OCI-LY1 (cell line): ENCODE measurements around the gene CCDC13.

Experiments
- H2AFZ ChIP-seq: fragments of 200-600 bp; sonication (generic), shearing (Covaris generic); 2 replicates; pipeline ENCODE4 v1.6.0; 2014; ENCODE audit warnings: antibody characterized with exemption, mild to moderate bottlenecking, low read length
- H3F3A ChIP-seq: fragments of 200-600 bp; sonication (generic), shearing (Covaris generic); 2 replicates; pipeline ENCODE4 v1.6.0; 2014; ENCODE audit warnings: mild to moderate bottlenecking, antibody characterized with exemption, low read length, moderate library complexity; ENCODE audit not compliant: insufficient read depth
- H3K27ac ChIP-seq: fragments of 200-600 bp; sonication (generic); 2 replicates; pipeline ENCODE4 v1.5.1; 2014; ENCODE audit warnings: low read length, mixed run types, mild to moderate bottlenecking, low read depth; ENCODE audit not compliant: poor library complexity, severe bottlenecking
- H3K27me3 ChIP-seq: fragments of 200-600 bp; sonication (generic); 2 replicates; pipeline ENCODE4 v1.6.0; 2014; ENCODE audit warnings: antibody characterized with exemption, mild to moderate bottlenecking, low read length, moderate library complexity; ENCODE audit not compliant: insufficient read depth
- H3K36me3 ChIP-seq: fragments of 200-600 bp; sonication (generic); 2 replicates; pipeline ENCODE4 v1.6.1; 2014; ENCODE audit warnings: mild to moderate bottlenecking, antibody characterized with exemption, low read length, moderate library complexity, mixed read lengths; ENCODE audit not compliant: insufficient read depth
- H3K4me1 ChIP-seq: fragments of 200-600 bp; sonication (generic); 2 replicates; pipeline ENCODE4 v1.5.1; 2014; ENCODE audit warnings: mild to moderate bottlenecking, low read length, moderate library complexity; ENCODE audit not compliant: insufficient read depth, severe bottlenecking
- H3K4me2 ChIP-seq: fragments of 200-600 bp; sonication (generic), shearing (Covaris generic); 2 replicates; pipeline ENCODE4 v1.6.1; 2014; ENCODE audit warnings: low read length
- H3K4me3 ChIP-seq: fragments of 200-600 bp; sonication (generic); 2 replicates; pipeline ENCODE4 v1.5.1; 2014; ENCODE audit warnings: low read length, low read depth, mild to moderate bottlenecking, mixed read lengths; ENCODE audit not compliant: poor library complexity, severe bottlenecking
- H3K79me2 ChIP-seq: fragments of 200-600 bp; shearing (Covaris generic); 2 replicates; pipeline ENCODE4 v1.6.1; 2016; ENCODE audit warnings: mixed run types, low read length, mixed read lengths; ENCODE audit not compliant: insufficient read depth
- H3K9ac ChIP-seq: fragments of 200-600 bp; sonication (generic), shearing (Covaris generic); 2 replicates; pipeline ENCODE4 v1.6.1; 2014; ENCODE audit warnings: mild to moderate bottlenecking, low read length, mixed read lengths
- H3K9me2 ChIP-seq: fragments of 200-600 bp; sonication (generic), shearing (Covaris generic); 2 replicates; pipeline ENCODE4 v1.6.1; 2014; ENCODE audit warnings: low read depth, mild to moderate bottlenecking, low read length, mixed read lengths
- H3K9me3 ChIP-seq: fragments of 200-600 bp; shearing (Covaris generic); 2 replicates; pipeline ENCODE4 v1.6.1; 2014; ENCODE audit warnings: low read length, mixed read lengths
- H4K20me1 ChIP-seq: fragments of 200-600 bp; sonication (generic), shearing (Covaris generic); 2 replicates; pipeline ENCODE4 v1.6.0; 2016; ENCODE audit warnings: mild to moderate bottlenecking, low read length; ENCODE audit not compliant: insufficient read depth
- EZH2 ChIP-seq: fragments of 200-600 bp; sonication (generic), shearing (Covaris generic); IDR thresholded peaks from 2 replicates; pipeline ENCODE4 v1.8.0; 2017; ENCODE audit warnings: borderline replicate concordance, mixed run types, mild to moderate bottlenecking, antibody characterized with exemption, low read length, moderate library complexity, mixed read lengths
- TF ChIP-seq, protein P1 (sequence below): fragments of 200-600 bp; sonication (generic), shearing (Covaris generic); IDR thresholded peaks from 2 replicates; pipeline ENCODE4 v1.5.1; 2017; ENCODE audit warnings: mild to moderate bottlenecking, antibody characterized with exemption, low read length, moderate library complexity, mixed read lengths

CCDC13 gene

GRCh38 chr3:42746455-42747450, 26.3 kb downstream of the CCDC13 start:
- no peak overlapping the region for H3K4me2 ChIP-seq
- peaks cover 2% of the 10 kb centered on the region for H3K4me1 ChIP-seq
- no peaks in the 10 kb centered on the region for H4K20me1 ChIP-seq
- H3K27me3 ChIP-seq = no peaks in the 10 kb centered on the region
- no peak overlapping the region for H2AFZ ChIP-seq
- no peak overlapping the region for H3K9ac ChIP-seq
- no peaks in the 10 kb centered on the region for H3K9me3 ChIP-seq
- no peaks in the 10 kb centered on the region for H3F3A ChIP-seq
- TF ChIP-seq, protein P1, sequence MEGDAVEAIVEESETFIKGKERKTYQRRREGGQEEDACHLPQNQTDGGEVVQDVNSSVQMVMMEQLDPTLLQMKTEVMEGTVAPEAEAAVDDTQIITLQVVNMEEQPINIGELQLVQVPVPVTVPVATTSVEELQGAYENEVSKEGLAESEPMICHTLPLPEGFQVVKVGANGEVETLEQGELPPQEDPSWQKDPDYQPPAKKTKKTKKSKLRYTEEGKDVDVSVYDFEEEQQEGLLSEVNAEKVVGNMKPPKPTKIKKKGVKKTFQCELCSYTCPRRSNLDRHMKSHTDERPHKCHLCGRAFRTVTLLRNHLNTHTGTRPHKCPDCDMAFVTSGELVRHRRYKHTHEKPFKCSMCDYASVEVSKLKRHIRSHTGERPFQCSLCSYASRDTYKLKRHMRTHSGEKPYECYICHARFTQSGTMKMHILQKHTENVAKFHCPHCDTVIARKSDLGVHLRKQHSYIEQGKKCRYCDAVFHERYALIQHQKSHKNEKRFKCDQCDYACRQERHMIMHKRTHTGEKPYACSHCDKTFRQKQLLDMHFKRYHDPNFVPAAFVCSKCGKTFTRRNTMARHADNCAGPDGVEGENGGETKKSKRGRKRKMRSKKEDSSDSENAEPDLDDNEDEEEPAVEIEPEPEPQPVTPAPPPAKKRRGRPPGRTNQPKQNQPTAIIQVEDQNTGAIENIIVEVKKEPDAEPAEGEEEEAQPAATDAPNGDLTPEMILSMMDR = no peak
- TF ChIP-seq EZH2 = no peak
- H3K9me2 ChIP-seq = no peaks in the 10 kb centered on the region
- H3K4me3 ChIP-seq = no peak overlapping the region
- no peaks in the 10 kb centered on the region for H3K79me2 ChIP-seq
- H3K36me3 ChIP-seq = no peaks in the 10 kb centered on the region
- H3K27ac ChIP-seq = no peak overlapping the region

- H2AFZ ChIP-seq = no peak overlapping the region
- TF ChIP-seq, protein P1 = no peak
- TF ChIP-seq EZH2 = no peak
Observed at GRCh38 chr3:42745776-42746454, 27.1 kb downstream of the CCDC13 start.

DNA sequence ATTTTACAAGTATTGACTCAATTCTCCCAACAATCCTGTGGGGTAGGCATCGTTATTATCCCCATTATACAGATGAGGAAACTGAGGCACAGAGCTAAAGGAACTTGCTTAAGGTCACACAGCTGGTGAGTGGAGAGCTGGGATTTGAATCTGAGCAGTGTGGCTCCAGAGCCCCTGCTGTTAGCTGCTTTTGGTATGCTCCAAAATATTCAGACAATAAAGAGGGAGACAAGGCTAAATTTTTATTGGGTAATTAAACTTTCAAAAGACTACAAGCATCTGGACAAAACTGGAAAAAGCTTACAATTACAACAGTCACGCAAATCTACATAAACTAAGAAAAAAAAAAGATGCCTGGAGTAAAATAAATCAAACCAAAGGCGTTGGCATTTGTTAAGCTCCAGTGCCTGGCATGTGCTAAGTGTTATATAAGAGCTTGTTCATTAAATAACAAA, 27.7 kb downstream of the CCDC13 start:
- Histone ChIP-seq H3K9me3 (no peaks in the 10 kb centered on the region), H3K27me3 (no peaks in the 10 kb centered on the region), H3K4me3 (no peak overlapping the region), H3K36me3 (no peaks in the 10 kb centered on the region), H3K9ac (no peak overlapping the region), H3K4me1 (peaks cover 2% of the 10 kb centered on the region), H3K27ac (no peak overlapping the region), H3K4me2 (no peak overlapping the region), H4K20me1 (no peaks in the 10 kb centered on the region), H3K79me2 (no peaks in the 10 kb centered on the region), H2AFZ (no peak overlapping the region), H3K9me2 (no peaks in the 10 kb centered on the region), H3F3A (no peaks in the 10 kb centered on the region)
- TF ChIP-seq EZH2 = no peak
- TF ChIP-seq, protein P1 = no peak

More at GRCh38 chr3:42745776-42746454, 27.1 kb downstream of the CCDC13 start:
- Histone ChIP-seq H3K36me3 (no peaks in the 10 kb centered on the region), H4K20me1 (no peaks in the 10 kb centered on the region), H3K79me2 (no peaks in the 10 kb centered on the region), H3K9me2 (no peaks in the 10 kb centered on the region), H3K27me3 (no peaks in the 10 kb centered on the region), H3K9me3 (no peaks in the 10 kb centered on the region), H3K4me1 (peaks cover 2% of the 10 kb centered on the region), H3F3A (no peaks in the 10 kb centered on the region), H3K27ac (no peak overlapping the region), H3K9ac (no peak overlapping the region), H3K4me2 (no peak overlapping the region), H3K4me3 (no peak overlapping the region)
